Calu3 (cell line): Measurements from ENCODE around the gene VSIG10. TPM values are rescaled to one million over a fixed set of nuclear protein-coding genes. Genes with fewer than 3 reads are reported as not detected.

ENCODE experiments used
- BruUV-seq: library from RNA; stranded (reverse); fragments of 400-500 nt; replicated peaks from 2 replicates; lab custom pipeline; 2021; lab: Mats Ljungman, UMichigan
- CTCF ChIA-PET: fragments of 300-600 bp; sonication (Branson Sonifier 250); formaldehyde crosslinking; loops from one replicate; lab custom pipeline; 2022; ENCODE audit warnings: antibody characterized with exemption; lab: Charles Lee
- DNase-seq: peaks from one replicate; pipeline ENCODE4 v3.0.0; 2022
- H3K27ac Mint-ChIP-seq: one replicate; pipeline ENCODE4 v1.8.0; 2022; ENCODE audit warnings: mixed read lengths; ENCODE audit not compliant: unreplicated experiment
- H3K27me3 Mint-ChIP-seq: one replicate; pipeline ENCODE4 v1.8.0; 2022; ENCODE audit warnings: mixed read lengths; ENCODE audit not compliant: unreplicated experiment
- H3K36me3 Mint-ChIP-seq: one replicate; pipeline ENCODE4 v1.8.0; 2022; ENCODE audit warnings: mild to moderate bottlenecking, moderate library complexity, mixed read lengths; ENCODE audit not compliant: insufficient read depth, unreplicated experiment
- H3K4me1 Mint-ChIP-seq: one replicate; pipeline ENCODE4 v1.8.0; 2022; ENCODE audit warnings: mild to moderate bottlenecking, low read depth, mixed read lengths; ENCODE audit not compliant: unreplicated experiment
- H3K4me3 Mint-ChIP-seq: one replicate; pipeline ENCODE4 v1.8.0; 2022; ENCODE audit warnings: mild to moderate bottlenecking, low read depth, moderate library complexity, mixed read lengths; ENCODE audit not compliant: unreplicated experiment
- H3K9me3 Mint-ChIP-seq: one replicate; pipeline ENCODE4 v1.8.0; 2022; ENCODE audit warnings: low read depth, mixed read lengths; ENCODE audit not compliant: unreplicated experiment
- CTCF ChIP-seq: fragments of 200-600 bp; IDR thresholded peaks from one replicate; pipeline ENCODE4 v1.8.0; 2022; ENCODE audit warnings: antibody characterized with exemption; ENCODE audit not compliant: unreplicated experiment
- intact Hi-C: fragments of 100-400 bp; cut with micrococcal nuclease; formaldehyde crosslinking; loops from one replicate; pipeline ENCODE4 v1.10.0; 2022; ENCODE audit not compliant: unreplicated experiment
- total RNA-seq: library from RNA; stranded (reverse); gene quantifications from 2 replicates; pipeline ENCODE4 v1.2.3, GENCODE V29; 2022

VSIG10 gene
- total RNA-seq, 1 experiment from 2014 or later, result 53.6 TPM

- intact Hi-C loops, result no loop called here
- CTCF ChIA-PET, result interaction anchor here (0.5 kb wide), 1 partner anchor 14 kb away, joined by 4 read pairs; no protein-coding TSS in a partner anchor
- Mint-ChIP-seq H3K9me3 (no peaks in the 10 kb centered on the region), H3K27ac (no peak overlapping the region), H3K27me3 (no peaks in the 10 kb centered on the region), H3K4me3 (no peak overlapping the region), H3K4me1 (peaks cover 13% of the 10 kb centered on the region), H3K36me3 (peaks cover 5% of the 10 kb centered on the region)
- DNase-seq, result no peak
- TF ChIP-seq CTCF, result no peak
- no TSS peak for BruUV-seq
These were observed 24.1 kb upstream of the VSIG10 start for GRCh38 chr12:118127867-118128266.

- Mint-ChIP-seq H3K36me3 (peaks cover 2% of the 10 kb centered on the region), H3K9me3 (no peaks in the 10 kb centered on the region), H3K4me3 (no peak overlapping the region), H3K4me1 (peaks cover 1% of the 10 kb centered on the region), H3K27ac (no peak overlapping the region), H3K27me3 (no peaks in the 10 kb centered on the region)
- DNase-seq, result no peak
- TF ChIP-seq CTCF, result no peak
- BruUV-seq, result no TSS peak
- CTCF ChIA-PET, result no interaction called here
- intact Hi-C loops, result no loop called here
These were observed 22.4 kb upstream of the VSIG10 start for GRCh38 chr12:118126119-118126757.

- no peak overlapping the region for H3K27ac Mint-ChIP-seq
- H3K9me3 Mint-ChIP-seq, result no peaks in the 10 kb centered on the region
- TF ChIP-seq CTCF, result no peak
- BruUV-seq, result no TSS peak
- H3K4me3 Mint-ChIP-seq, result no peak overlapping the region
- H3K36me3 Mint-ChIP-seq, result no peaks in the 10 kb centered on the region
- intact Hi-C loops, result no loop called here
- H3K27me3 Mint-ChIP-seq, result no peaks in the 10 kb centered on the region
- H3K4me1 Mint-ChIP-seq, result peaks cover 4% of the 10 kb centered on the region
- DNase-seq, result no peak
- CTCF ChIA-PET, result no interaction called here
These were observed 21.9 kb upstream of the VSIG10 start for GRCh38 chr12:118125743-118126118.

- intact Hi-C loops, result no loop called here
- BruUV-seq, result no TSS peak
- no peaks in the 10 kb centered on the region for H3K27me3 Mint-ChIP-seq
- H3K4me1 Mint-ChIP-seq, result peaks cover 12% of the 10 kb centered on the region
- H3K36me3 Mint-ChIP-seq, result no peaks in the 10 kb centered on the region
- CTCF ChIA-PET, result no interaction called here
- no peak for TF ChIP-seq CTCF
- H3K4me3 Mint-ChIP-seq, result no peak overlapping the region
- no peak for DNase-seq
- H3K27ac Mint-ChIP-seq, result no peak overlapping the region
- no peaks in the 10 kb centered on the region for H3K9me3 Mint-ChIP-seq
These were observed 20.6 kb upstream of the VSIG10 start for GRCh38 chr12:118124333-118124874.
